Astrocyte (in vitro differentiated cells and primary cell): ENCODE results near the gene NCBP1. TPM values are rescaled to one million over a fixed set of nuclear protein-coding genes. Genes with fewer than 3 reads are reported as not detected.
"Not testable (repeated sequence)": the region's sequence is repeated elsewhere in the genome, so short reads cannot be mapped to it uniquely, and the experiment has no call there.

Experiments used
- DNase-seq: peaks from one replicate; pipeline ENCODE4 v3.0.0-alpha.2; 2010; ENCODE audit warnings: low read depth
- FAIRE-seq: peaks from 2 replicates; lab custom pipeline; 2011; peaks lifted over from hg19 to GRCh38; lab: Jason Lieb, UNC
- H2AFZ ChIP-seq: 2 replicates; pipeline ENCODE4 v1.6.0; 2012; ENCODE audit warnings: low read depth, low read length, inconsistent platforms
- H3K27ac ChIP-seq: 2 replicates; pipeline ENCODE4 v1.5.1; 2011; ENCODE audit warnings: low read depth, low read length, inconsistent platforms
- H3K27me3 ChIP-seq: 2 replicates; pipeline ENCODE4 v1.6.0; 2011; ENCODE audit warnings: low read length, inconsistent platforms; ENCODE audit not compliant: insufficient read depth
- H3K36me3 ChIP-seq: 2 replicates; pipeline ENCODE4 v1.5.1; 2011; ENCODE audit warnings: low read length, inconsistent platforms; ENCODE audit not compliant: insufficient read depth
- H3K4me1 ChIP-seq: 2 replicates; pipeline ENCODE4 v1.5.1; 2011; ENCODE audit warnings: low read length, inconsistent platforms; ENCODE audit not compliant: insufficient read depth
- H3K4me2 ChIP-seq: 2 replicates; pipeline ENCODE4 v1.6.0; 2012; ENCODE audit warnings: low read length, inconsistent platforms
- H3K4me3 ChIP-seq: 2 replicates; pipeline ENCODE4 v1.5.1; 2011; ENCODE audit warnings: low read depth, mild to moderate bottlenecking, low read length, inconsistent platforms; ENCODE audit not compliant: insufficient read depth
- H3K79me2 ChIP-seq: 2 replicates; pipeline ENCODE4 v1.6.0; 2012; ENCODE audit warnings: mild to moderate bottlenecking, low read length, inconsistent platforms; ENCODE audit not compliant: insufficient read depth
- H3K9ac ChIP-seq: 2 replicates; pipeline ENCODE4 v1.6.0; 2012; ENCODE audit warnings: mild to moderate bottlenecking, low read length, inconsistent platforms
- H3K9me3 ChIP-seq: 2 replicates; pipeline ENCODE4 v1.5.1; 2012; ENCODE audit warnings: low read depth, mild to moderate bottlenecking, low read length, inconsistent platforms; ENCODE audit not compliant: insufficient read depth
- H4K20me1 ChIP-seq: 2 replicates; pipeline ENCODE4 v1.6.0; 2012; ENCODE audit warnings: low read length, inconsistent platforms; ENCODE audit not compliant: insufficient read depth
- H3K27ac Mint-ChIP-seq: one replicate; pipeline ENCODE4 v1.8.0; 2021; ENCODE audit warnings: mild to moderate bottlenecking, mixed read lengths; ENCODE audit not compliant: unreplicated experiment
- H3K27me3 Mint-ChIP-seq: one replicate; pipeline ENCODE4 v1.8.0; 2021; ENCODE audit warnings: low read depth, mixed read lengths; ENCODE audit not compliant: unreplicated experiment
- H3K36me3 Mint-ChIP-seq: one replicate; pipeline ENCODE4 v1.8.0; 2021; ENCODE audit warnings: low read depth, mixed read lengths; ENCODE audit not compliant: unreplicated experiment
- H3K4me1 Mint-ChIP-seq: one replicate; pipeline ENCODE4 v1.8.0; 2021; ENCODE audit warnings: low read depth, mixed read lengths; ENCODE audit not compliant: unreplicated experiment
- H3K4me3 Mint-ChIP-seq: one replicate; pipeline ENCODE4 v1.8.0; 2021; ENCODE audit warnings: mild to moderate bottlenecking, moderate library complexity, mixed read lengths; ENCODE audit not compliant: unreplicated experiment
- H3K9me3 Mint-ChIP-seq: one replicate; pipeline ENCODE4 v1.8.0; 2021; ENCODE audit warnings: mild to moderate bottlenecking, mixed read lengths; ENCODE audit not compliant: unreplicated experiment
- EZH2 ChIP-seq: IDR thresholded peaks from 2 replicates; pipeline ENCODE4 v1.6.1; 2012; ENCODE audit warnings: mild to moderate bottlenecking, low read length, inconsistent platforms; ENCODE audit not compliant: insufficient read depth
- total RNA-seq: library from RNA; stranded (reverse); gene quantifications from 2 replicates; pipeline ENCODE4 v1.2.1, GENCODE V29; 2021
- TF ChIP-seq, protein P1 (sequence below): IDR thresholded peaks from 2 replicates; pipeline ENCODE4 v1.5.1; 2011; ENCODE audit warnings: low read depth, mild to moderate bottlenecking, inconsistent platforms, low read length, moderate library complexity; ENCODE audit not compliant: insufficient read depth

Gene NCBP1
- total RNA-seq, 1 donor from 2014 or later: 43.0 TPM

DNA sequence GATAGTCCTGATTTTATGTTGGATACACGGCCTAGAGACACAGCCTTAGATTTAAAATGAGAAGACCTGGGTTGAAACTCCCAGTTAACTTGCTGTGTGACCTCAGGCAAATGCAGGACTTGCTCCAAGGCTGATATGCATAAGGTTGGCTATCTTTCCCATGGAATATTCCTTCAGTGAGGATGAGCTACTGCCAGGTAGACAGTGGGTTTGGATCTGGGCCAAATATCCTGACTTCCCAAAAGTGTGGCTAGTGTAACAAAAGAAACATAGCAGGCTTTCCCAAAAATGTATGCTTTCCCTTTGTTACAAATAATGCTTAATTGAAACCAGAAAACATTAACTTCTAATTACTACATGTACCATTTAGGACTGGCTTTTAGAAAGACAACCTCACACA, 64.2 kb downstream of the NCBP1 start:
- H3K27me3 ChIP-seq: no peaks in the 10 kb centered on the region
- H3K4me2 ChIP-seq: peak overlapping the region; percentile 94
- peaks cover 18% of the 10 kb centered on the region for H3K4me1 ChIP-seq
- H3K27ac Mint-ChIP-seq: no peak overlapping the region
- H3K36me3 Mint-ChIP-seq: no peaks in the 10 kb centered on the region
- FAIRE-seq (no peak), DNase-seq (no peak)
- peak overlapping the region; percentile 97 for H2AFZ ChIP-seq
- H3K9me3 Mint-ChIP-seq: no peaks in the 10 kb centered on the region
- peaks cover 31% of the 10 kb centered on the region for H4K20me1 ChIP-seq
- TF ChIP-seq EZH2: no peak
- TF ChIP-seq, protein P1, sequence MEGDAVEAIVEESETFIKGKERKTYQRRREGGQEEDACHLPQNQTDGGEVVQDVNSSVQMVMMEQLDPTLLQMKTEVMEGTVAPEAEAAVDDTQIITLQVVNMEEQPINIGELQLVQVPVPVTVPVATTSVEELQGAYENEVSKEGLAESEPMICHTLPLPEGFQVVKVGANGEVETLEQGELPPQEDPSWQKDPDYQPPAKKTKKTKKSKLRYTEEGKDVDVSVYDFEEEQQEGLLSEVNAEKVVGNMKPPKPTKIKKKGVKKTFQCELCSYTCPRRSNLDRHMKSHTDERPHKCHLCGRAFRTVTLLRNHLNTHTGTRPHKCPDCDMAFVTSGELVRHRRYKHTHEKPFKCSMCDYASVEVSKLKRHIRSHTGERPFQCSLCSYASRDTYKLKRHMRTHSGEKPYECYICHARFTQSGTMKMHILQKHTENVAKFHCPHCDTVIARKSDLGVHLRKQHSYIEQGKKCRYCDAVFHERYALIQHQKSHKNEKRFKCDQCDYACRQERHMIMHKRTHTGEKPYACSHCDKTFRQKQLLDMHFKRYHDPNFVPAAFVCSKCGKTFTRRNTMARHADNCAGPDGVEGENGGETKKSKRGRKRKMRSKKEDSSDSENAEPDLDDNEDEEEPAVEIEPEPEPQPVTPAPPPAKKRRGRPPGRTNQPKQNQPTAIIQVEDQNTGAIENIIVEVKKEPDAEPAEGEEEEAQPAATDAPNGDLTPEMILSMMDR: no peak
- H3K27ac ChIP-seq: no peak overlapping the region
- H3K4me1 Mint-ChIP-seq: peaks cover 27% of the 10 kb centered on the region
- H3K36me3 ChIP-seq: no peaks in the 10 kb centered on the region
- H3K4me3 Mint-ChIP-seq: peak overlapping the region; percentile 95
- no peaks in the 10 kb centered on the region for H3K9me3 ChIP-seq
- peaks cover 38% of the 10 kb centered on the region for H3K79me2 ChIP-seq
- no peaks in the 10 kb centered on the region for H3K27me3 Mint-ChIP-seq
- H3K4me3 ChIP-seq: peak overlapping the region; percentile 80
- H3K9ac ChIP-seq: peak overlapping the region; percentile 90

DNA sequence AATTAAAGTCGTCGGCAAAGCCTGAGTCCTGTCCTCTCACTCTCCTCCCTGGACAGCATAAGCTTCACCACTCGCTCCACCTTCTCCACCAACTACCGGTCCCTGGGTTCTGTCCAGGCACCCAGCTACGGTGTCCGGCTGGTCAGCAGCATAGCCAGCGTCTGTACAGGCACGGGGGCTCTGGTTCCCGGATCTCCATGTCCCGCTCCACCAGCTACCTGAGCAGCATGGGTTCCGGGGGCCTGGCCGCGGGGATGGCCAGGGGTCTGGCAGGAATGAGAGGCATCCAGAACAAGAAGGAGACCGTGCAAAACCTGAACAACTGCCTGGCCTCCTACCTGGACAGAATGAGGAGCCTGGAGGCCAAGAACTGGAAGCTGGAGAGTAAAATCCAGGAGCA, 65.2 kb downstream of the NCBP1 start:
- peaks cover 23% of the 10 kb centered on the region for H3K4me1 ChIP-seq
- Mint-ChIP-seq H3K4me1 (peaks cover 30% of the 10 kb centered on the region), H3K27me3 (no peaks in the 10 kb centered on the region), H3K4me3 (no peak overlapping the region), H3K27ac (no peak overlapping the region), H3K36me3 (no peaks in the 10 kb centered on the region), H3K9me3 (no peaks in the 10 kb centered on the region)
- H2AFZ ChIP-seq: no peak overlapping the region
- no peaks in the 10 kb centered on the region for H3K36me3 ChIP-seq
- peaks cover 32% of the 10 kb centered on the region for H3K79me2 ChIP-seq
- FAIRE-seq (no peak), DNase-seq (no peak)
- peaks cover 31% of the 10 kb centered on the region for H4K20me1 ChIP-seq
- H3K9ac ChIP-seq: no peak overlapping the region
- H3K9me3 ChIP-seq: no peaks in the 10 kb centered on the region
- H3K27ac ChIP-seq: no peak overlapping the region
- H3K27me3 ChIP-seq: no peaks in the 10 kb centered on the region
- no peak overlapping the region for H3K4me2 ChIP-seq
- no peak for TF ChIP-seq EZH2
- TF ChIP-seq, protein P1: no peak
- no peak overlapping the region for H3K4me3 ChIP-seq

DNA sequence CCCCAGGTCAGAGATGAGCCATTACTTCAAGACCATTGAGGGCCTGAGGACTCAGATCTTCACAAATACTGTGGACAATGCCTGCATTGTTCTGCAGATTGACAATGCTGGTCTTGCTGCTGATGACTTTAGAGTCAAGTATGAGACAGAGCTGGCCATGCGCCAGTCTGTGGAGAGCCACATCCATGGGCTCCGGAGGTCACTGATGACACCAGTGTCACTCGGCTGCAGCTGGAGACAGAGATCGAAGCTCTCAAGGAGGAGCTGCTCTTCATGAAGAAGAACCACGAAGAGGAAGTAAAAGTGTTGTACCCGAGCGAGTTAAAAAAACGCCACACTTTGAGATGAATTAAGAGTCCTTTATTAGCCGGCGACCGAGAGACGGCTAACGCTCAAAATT, 65.7 kb downstream of the NCBP1 start:
- not testable (repeated sequence) for H3K9me3 Mint-ChIP-seq, H3K9ac ChIP-seq, H3K36me3 ChIP-seq, H3K27me3 Mint-ChIP-seq, H3K27me3 ChIP-seq, H2AFZ ChIP-seq, H3K4me2 ChIP-seq, FAIRE-seq, H3K4me3 ChIP-seq, H3K27ac Mint-ChIP-seq, H3K36me3 Mint-ChIP-seq, H3K9me3 ChIP-seq, DNase-seq, H3K27ac ChIP-seq
- Histone ChIP-seq H4K20me1 (peaks cover 28% of the 10 kb centered on the region), H3K4me1 (peaks cover 28% of the 10 kb centered on the region), H3K79me2 (peaks cover 28% of the 10 kb centered on the region)
- H3K4me3 Mint-ChIP-seq: peak overlapping the region; percentile 47
- peaks cover 32% of the 10 kb centered on the region for H3K4me1 Mint-ChIP-seq

DNA sequence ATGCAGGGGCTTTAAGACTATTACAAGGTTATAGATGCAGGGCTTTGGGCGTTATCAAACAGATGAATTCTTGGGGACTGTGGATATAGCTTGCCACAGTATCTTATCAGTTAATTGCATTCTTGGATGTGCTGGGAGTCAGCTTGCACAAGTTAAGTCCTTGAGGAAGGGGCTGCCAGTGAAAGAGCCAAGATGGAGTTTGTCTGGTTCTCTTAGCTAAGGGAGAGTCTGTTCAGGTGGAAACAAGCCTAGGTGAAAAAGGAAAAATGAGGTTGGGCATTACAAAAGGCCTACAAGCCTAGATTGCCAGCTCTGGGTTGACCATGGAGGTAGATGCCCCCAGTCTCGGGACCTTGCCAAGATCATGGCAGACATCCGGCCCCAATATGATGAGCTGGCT, 66.2 kb downstream of the NCBP1 start:
- H3K4me3 ChIP-seq, H3K27ac Mint-ChIP-seq, H3K36me3 Mint-ChIP-seq, H3K9me3 ChIP-seq, H3K9me3 Mint-ChIP-seq, H3K27me3 ChIP-seq, H3K27ac ChIP-seq, DNase-seq, H3K4me2 ChIP-seq, H3K36me3 ChIP-seq, H3K9ac ChIP-seq, FAIRE-seq, H3K27me3 Mint-ChIP-seq, H2AFZ ChIP-seq, H3K4me3 Mint-ChIP-seq: not testable (repeated sequence)
- H3K79me2 ChIP-seq: peaks cover 23% of the 10 kb centered on the region
- peaks cover 33% of the 10 kb centered on the region for H3K4me1 ChIP-seq
- peaks cover 22% of the 10 kb centered on the region for H4K20me1 ChIP-seq
- H3K4me1 Mint-ChIP-seq: peaks cover 33% of the 10 kb centered on the region
